Fibroblast of mammary gland (primary cell): ENCODE measurements around the gene KLF11.

Experiments used
- DNase-seq: peaks from one replicate; pipeline ENCODE4 v3.0.0-alpha.2; 2010; ENCODE audit warnings: low read depth
- H3K4me3 ChIP-seq: 2 replicates; pipeline ENCODE4 v1.5.1; 2011; ENCODE audit warnings: low read depth, mild to moderate bottlenecking, low read length, moderate library complexity; ENCODE audit not compliant: control insufficient read depth
- TF ChIP-seq, protein P1 (sequence below): conservative IDR thresholded peaks from 2 replicates; pipeline ENCODE4 v1.5.1; 2011; ENCODE audit warnings: low read depth, low read length, inconsistent platforms; ENCODE audit not compliant: control insufficient read depth, insufficient read depth

The KLF11 gene

GRCh38 chr2:10019602-10020400 lies 23.5 kb upstream of the KLF11 start:
- TF ChIP-seq, protein P1, sequence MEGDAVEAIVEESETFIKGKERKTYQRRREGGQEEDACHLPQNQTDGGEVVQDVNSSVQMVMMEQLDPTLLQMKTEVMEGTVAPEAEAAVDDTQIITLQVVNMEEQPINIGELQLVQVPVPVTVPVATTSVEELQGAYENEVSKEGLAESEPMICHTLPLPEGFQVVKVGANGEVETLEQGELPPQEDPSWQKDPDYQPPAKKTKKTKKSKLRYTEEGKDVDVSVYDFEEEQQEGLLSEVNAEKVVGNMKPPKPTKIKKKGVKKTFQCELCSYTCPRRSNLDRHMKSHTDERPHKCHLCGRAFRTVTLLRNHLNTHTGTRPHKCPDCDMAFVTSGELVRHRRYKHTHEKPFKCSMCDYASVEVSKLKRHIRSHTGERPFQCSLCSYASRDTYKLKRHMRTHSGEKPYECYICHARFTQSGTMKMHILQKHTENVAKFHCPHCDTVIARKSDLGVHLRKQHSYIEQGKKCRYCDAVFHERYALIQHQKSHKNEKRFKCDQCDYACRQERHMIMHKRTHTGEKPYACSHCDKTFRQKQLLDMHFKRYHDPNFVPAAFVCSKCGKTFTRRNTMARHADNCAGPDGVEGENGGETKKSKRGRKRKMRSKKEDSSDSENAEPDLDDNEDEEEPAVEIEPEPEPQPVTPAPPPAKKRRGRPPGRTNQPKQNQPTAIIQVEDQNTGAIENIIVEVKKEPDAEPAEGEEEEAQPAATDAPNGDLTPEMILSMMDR: no peak
- DNase-seq: no peak
- no peak overlapping the region for H3K4me3 ChIP-seq

- H3K4me3 ChIP-seq: no peak overlapping the region
- TF ChIP-seq, protein P1: no peak
- DNase-seq: no peak
These were observed 21.3 kb upstream of the KLF11 start for GRCh38 chr2:10022041-10022421.

DNA sequence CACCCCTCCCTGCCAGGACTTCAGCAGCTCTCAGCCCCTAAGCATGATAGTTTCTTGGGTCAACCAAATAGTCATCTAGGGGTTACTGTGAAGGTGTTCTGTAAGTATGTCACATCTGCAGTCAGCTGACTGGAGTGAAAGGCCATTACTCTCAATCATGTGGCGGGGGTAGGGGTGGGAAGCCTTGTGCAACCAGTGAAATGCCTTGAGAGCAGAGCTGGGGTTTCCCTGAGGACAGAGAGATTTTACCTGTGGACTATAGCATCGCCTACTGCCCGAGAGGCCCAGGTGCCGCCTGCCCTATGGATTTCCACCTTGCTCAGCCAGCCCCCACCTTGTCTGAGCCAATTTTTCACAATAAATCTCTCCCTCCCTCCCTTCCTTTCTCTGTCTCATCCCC lies 20.9 kb upstream of the KLF11 start:
- H3K4me3 ChIP-seq: no peak overlapping the region
- DNase-seq: no peak
- TF ChIP-seq, protein P1: no peak

- H3K4me3 ChIP-seq: no peak overlapping the region
- TF ChIP-seq, protein P1: peak; percentile 17
- no peak for DNase-seq
These were observed 20.2 kb upstream of the KLF11 start for GRCh38 chr2:10022966-10023662.

DNA sequence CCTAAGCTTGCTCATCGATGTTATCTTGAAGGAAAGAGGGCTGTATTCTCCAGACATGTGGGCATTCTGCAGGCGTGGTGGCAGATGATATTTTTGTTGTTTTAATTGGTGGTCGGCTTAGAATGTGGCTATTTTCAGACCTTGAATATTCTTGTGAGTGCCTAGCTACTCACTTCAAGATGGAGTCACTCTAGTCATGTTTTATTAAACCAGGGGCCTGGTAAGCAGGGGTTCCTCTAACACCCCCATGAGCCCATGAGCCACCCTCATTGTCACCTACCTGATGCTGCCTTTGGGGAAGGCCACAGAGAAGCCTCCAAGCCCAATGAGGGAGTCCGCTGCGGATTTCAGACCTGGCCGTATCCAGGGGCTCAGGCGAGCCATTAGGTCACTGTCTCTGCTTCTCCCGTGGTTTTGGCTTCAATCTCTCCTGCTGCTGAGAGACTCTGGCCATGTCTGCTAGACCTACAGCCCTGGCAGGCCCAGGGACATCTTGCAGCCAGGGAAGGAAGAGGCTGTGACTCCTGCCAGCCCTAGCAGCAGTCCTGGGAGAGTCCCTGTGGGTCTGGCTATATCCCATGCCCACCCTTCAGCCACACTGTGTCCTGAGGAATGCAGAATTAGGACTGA lies 16.3 kb upstream of the KLF11 start:
- H3K4me3 ChIP-seq: no peak overlapping the region
- TF ChIP-seq, protein P1: no peak
- no peak for DNase-seq

GRCh38 chr2:10027660-10028330 lies 15.6 kb upstream of the KLF11 start:
- TF ChIP-seq, protein P1: no peak
- DNase-seq: no peak
- no peak overlapping the region for H3K4me3 ChIP-seq
